Karpas-422 (cell line): ENCODE measurements around the gene ZMYM2. TPM values are rescaled to one million over a fixed set of nuclear protein-coding genes. Genes with fewer than 3 reads are reported as not detected.
A peak's percentile ranks its signal among the peaks of the same experiment; 100 is the strongest.

Experiments
- DNase-seq: peaks from one replicate; pipeline ENCODE4 v3.0.0-alpha.2; 2015
- H2AFZ ChIP-seq: fragments of 200-600 bp; sonication (generic); 2 replicates; pipeline ENCODE4 v1.6.1; 2014; ENCODE audit warnings: antibody characterized with exemption, low read length, mixed read lengths
- H3K27ac ChIP-seq: fragments of 200-600 bp; sonication (generic); 2 replicates; pipeline ENCODE4 v1.5.1; 2014; ENCODE audit warnings: mild to moderate bottlenecking, low read length, moderate library complexity
- H3K27me3 ChIP-seq: fragments of 200-600 bp; sonication (generic); 2 replicates; pipeline ENCODE4 v1.6.1; 2014; ENCODE audit warnings: low read length, mixed read lengths
- H3K36me3 ChIP-seq: fragments of 200-600 bp; sonication (generic); 2 replicates; pipeline ENCODE4 v1.6.1; 2014; ENCODE audit warnings: low read length, mixed read lengths; ENCODE audit not compliant: insufficient read depth
- H3K4me1 ChIP-seq: fragments of 200-600 bp; sonication (generic); 2 replicates; pipeline ENCODE4 v1.6.1; 2014; ENCODE audit warnings: mild to moderate bottlenecking, low read length, mixed read lengths
- H3K4me2 ChIP-seq: fragments of 200-600 bp; sonication (generic); 2 replicates; pipeline ENCODE4 v1.6.1; 2014; ENCODE audit warnings: low read length, low read depth, mild to moderate bottlenecking; ENCODE audit not compliant: poor library complexity, severe bottlenecking
- H3K4me3 ChIP-seq: fragments of 200-600 bp; sonication (generic); 2 replicates; pipeline ENCODE4 v1.5.1; 2014; ENCODE audit warnings: mild to moderate bottlenecking, antibody characterized with exemption, low read length, mixed read lengths
- H3K79me2 ChIP-seq: fragments of 200-600 bp; sonication (generic); 2 replicates; pipeline ENCODE4 v1.6.1; 2014; ENCODE audit warnings: mild to moderate bottlenecking, low read length, mixed read lengths
- H3K9ac ChIP-seq: fragments of 200-600 bp; sonication (generic); 2 replicates; pipeline ENCODE4 v1.6.0; 2014; ENCODE audit warnings: low read length
- H3K9me2 ChIP-seq: fragments of 200-600 bp; sonication (generic), shearing (Covaris generic); replicated peaks from 2 replicates; pipeline ENCODE4 v1.6.0; 2014; ENCODE audit warnings: mild to moderate bottlenecking, low read length, moderate library complexity; ENCODE audit not compliant: insufficient read depth
- H3K9me3 ChIP-seq: fragments of 300-700, 200-600 bp; sonication (generic); 2 replicates; pipeline ENCODE4 v1.6.1; 2014; ENCODE audit warnings: low read length, mixed read lengths
- H4K20me1 ChIP-seq: fragments of 200-600 bp; sonication (generic); 2 replicates; pipeline ENCODE4 v1.6.1; 2014; ENCODE audit warnings: mild to moderate bottlenecking, antibody characterized with exemption, low read length, low read depth; ENCODE audit not compliant: insufficient read depth
- total RNA-seq: library from RNA; depleted of rRNA; stranded (reverse); fragments of >200 nt; shearing (Covaris generic); gene quantifications from 2 replicates; pipeline ENCODE4 v1.2.3, GENCODE V29; 2014; ENCODE audit warnings: low replicate concordance

Gene ZMYM2
- total RNA-seq, 1 experiment from 2014 or later: 148 TPM

DNA sequence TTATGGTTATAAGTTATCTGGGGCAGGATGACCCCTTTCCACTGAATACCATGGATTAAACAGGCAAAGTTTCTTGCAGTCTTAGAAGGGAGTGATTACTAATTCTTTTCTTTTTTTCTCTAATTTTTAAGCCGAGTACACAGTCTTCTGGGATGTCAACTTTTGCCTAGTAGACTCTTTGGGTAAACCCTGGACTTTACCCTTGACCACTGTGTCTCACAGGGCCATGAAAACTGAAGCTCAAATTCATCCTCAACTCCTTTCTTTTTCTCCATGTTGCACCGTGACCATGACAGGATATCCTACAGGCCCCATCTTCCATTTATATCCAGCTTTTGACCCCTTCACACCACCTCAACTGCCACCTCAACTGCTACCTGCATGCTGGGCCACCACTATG is 150.5 kb downstream of the ZMYM2 start:
- Histone ChIP-seq H2AFZ (no peak overlapping the region), H3K4me3 (no peak overlapping the region), H3K36me3 (no peaks in the 10 kb centered on the region), H3K27ac (no peak overlapping the region), H3K27me3 (no peaks in the 10 kb centered on the region), H3K9ac (no peak overlapping the region), H3K4me1 (no peaks in the 10 kb centered on the region), H4K20me1 (no peaks in the 10 kb centered on the region), H3K4me2 (no peak overlapping the region), H3K9me2 (no peaks in the 10 kb centered on the region), H3K79me2 (no peaks in the 10 kb centered on the region), H3K9me3 (no peaks in the 10 kb centered on the region)
- no peak for DNase-seq

- no peak overlapping the region for H3K27ac ChIP-seq
- H3K9me3 ChIP-seq: no peaks in the 10 kb centered on the region
- H3K9me2 ChIP-seq: no peaks in the 10 kb centered on the region
- H4K20me1 ChIP-seq: no peaks in the 10 kb centered on the region
- no peak overlapping the region for H2AFZ ChIP-seq
- H3K4me3 ChIP-seq: no peak overlapping the region
- H3K36me3 ChIP-seq: no peaks in the 10 kb centered on the region
- no peaks in the 10 kb centered on the region for H3K27me3 ChIP-seq
- no peak overlapping the region for H3K4me2 ChIP-seq
- H3K79me2 ChIP-seq: no peaks in the 10 kb centered on the region
- H3K9ac ChIP-seq: no peak overlapping the region
- H3K4me1 ChIP-seq: no peaks in the 10 kb centered on the region
- no peak for DNase-seq
These were observed 155.6 kb downstream of the ZMYM2 start for GRCh38 chr13:20114066-20114610.

GRCh38 chr13:20116213-20116612 is 157.7 kb downstream of the ZMYM2 start:
- Histone ChIP-seq H3K9me3 (no peaks in the 10 kb centered on the region), H3K4me1 (peaks cover 9% of the 10 kb centered on the region), H3K79me2 (no peaks in the 10 kb centered on the region), H3K36me3 (no peaks in the 10 kb centered on the region), H3K9ac (no peak overlapping the region), H3K9me2 (no peaks in the 10 kb centered on the region), H3K4me3 (no peak overlapping the region), H3K4me2 (no peak overlapping the region), H3K27ac (no peak overlapping the region), H3K27me3 (no peaks in the 10 kb centered on the region), H2AFZ (no peak overlapping the region), H4K20me1 (no peaks in the 10 kb centered on the region)
- DNase-seq: peak; percentile 48

GRCh38 chr13:20118268-20119140 is 160.0 kb downstream of the ZMYM2 start:
- Histone ChIP-seq H3K27ac (no peak overlapping the region), H3K4me3 (no peak overlapping the region), H3K4me2 (no peak overlapping the region), H2AFZ (no peak overlapping the region), H3K27me3 (no peaks in the 10 kb centered on the region), H4K20me1 (no peaks in the 10 kb centered on the region), H3K79me2 (no peaks in the 10 kb centered on the region), H3K9ac (no peak overlapping the region), H3K36me3 (no peaks in the 10 kb centered on the region), H3K9me2 (no peaks in the 10 kb centered on the region), H3K4me1 (peaks cover 11% of the 10 kb centered on the region), H3K9me3 (no peaks in the 10 kb centered on the region)
- DNase-seq: no peak

DNA sequence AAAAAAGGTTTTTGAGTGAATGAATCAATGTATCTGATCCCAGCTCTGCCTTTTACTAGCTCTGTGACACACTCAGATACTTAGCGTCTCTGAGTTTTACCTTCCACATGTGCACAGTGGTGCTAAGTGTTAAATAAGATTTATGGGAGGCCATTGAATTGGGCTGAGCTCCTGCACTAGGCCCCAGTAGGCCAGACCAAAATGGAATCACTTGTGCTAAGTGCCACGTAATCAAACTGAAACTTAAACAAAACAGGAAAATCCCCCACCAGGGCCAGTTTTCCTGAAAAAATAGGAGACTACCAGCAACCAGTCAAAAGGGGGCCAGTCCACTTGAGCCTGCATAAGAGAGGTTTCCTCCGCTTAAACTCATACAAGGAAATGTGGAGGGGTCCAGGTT is 161.4 kb downstream of the ZMYM2 start:
- Histone ChIP-seq H3K27me3 (no peaks in the 10 kb centered on the region), H3K36me3 (no peaks in the 10 kb centered on the region), H4K20me1 (no peaks in the 10 kb centered on the region), H3K9me2 (no peaks in the 10 kb centered on the region), H3K9me3 (no peaks in the 10 kb centered on the region), H3K27ac (no peak overlapping the region), H2AFZ (peak overlapping the region; percentile 62; the same call in 1 of the 2 replicates), H3K4me1 (peaks cover 11% of the 10 kb centered on the region), H3K4me2 (peak overlapping the region; percentile 58), H3K4me3 (peak overlapping the region; percentile 62; the same call in 1 of the 2 replicates), H3K79me2 (no peaks in the 10 kb centered on the region), H3K9ac (no peak overlapping the region)
- DNase-seq: no peak

DNA sequence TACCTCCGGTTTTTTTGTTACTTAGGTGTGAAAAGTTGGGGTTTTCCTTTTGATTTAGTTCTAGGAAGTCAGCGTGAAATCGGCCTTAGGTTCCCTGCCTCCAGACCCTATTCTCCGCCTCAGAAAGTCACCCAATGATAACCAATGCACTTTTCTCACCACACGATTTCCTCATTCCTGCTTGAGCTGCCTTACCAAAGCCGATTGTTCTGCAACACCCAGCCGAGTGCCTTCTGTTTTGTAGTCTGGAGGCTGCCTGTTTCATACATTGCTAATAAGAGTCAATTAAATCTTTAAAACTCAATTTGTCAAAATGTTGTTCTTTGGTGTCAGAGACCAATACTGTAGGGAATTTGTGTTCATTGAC is 162.6 kb downstream of the ZMYM2 start:
- H3K4me2 ChIP-seq: peak overlapping the region; percentile 58
- H3K27ac ChIP-seq: no peak overlapping the region
- H2AFZ ChIP-seq: 0 out of 2 replicates have a peak overlapping the region, but pooled peaks have one; percentile 62
- no peaks in the 10 kb centered on the region for H3K27me3 ChIP-seq
- H3K79me2 ChIP-seq: no peaks in the 10 kb centered on the region
- peaks cover 16% of the 10 kb centered on the region for H3K4me1 ChIP-seq
- H3K9me2 ChIP-seq: no peaks in the 10 kb centered on the region
- no peaks in the 10 kb centered on the region for H3K36me3 ChIP-seq
- H3K9ac ChIP-seq: peak overlapping the region; percentile 37
- DNase-seq: no peak
- peak overlapping the region; percentile 62 for H3K4me3 ChIP-seq
- no peaks in the 10 kb centered on the region for H4K20me1 ChIP-seq
- no peaks in the 10 kb centered on the region for H3K9me3 ChIP-seq

- Histone ChIP-seq H2AFZ (no peak overlapping the region), H3K79me2 (no peaks in the 10 kb centered on the region), H3K4me1 (peaks cover 16% of the 10 kb centered on the region), H3K36me3 (no peaks in the 10 kb centered on the region), H3K4me2 (no peak overlapping the region), H3K9me2 (no peaks in the 10 kb centered on the region), H3K9me3 (no peaks in the 10 kb centered on the region), H3K4me3 (no peak overlapping the region), H3K9ac (no peak overlapping the region), H3K27me3 (no peaks in the 10 kb centered on the region), H4K20me1 (no peaks in the 10 kb centered on the region), H3K27ac (no peak overlapping the region)
- DNase-seq: no peak
These were observed 165.8 kb downstream of the ZMYM2 start for GRCh38 chr13:20124303-20124702.

DNA sequence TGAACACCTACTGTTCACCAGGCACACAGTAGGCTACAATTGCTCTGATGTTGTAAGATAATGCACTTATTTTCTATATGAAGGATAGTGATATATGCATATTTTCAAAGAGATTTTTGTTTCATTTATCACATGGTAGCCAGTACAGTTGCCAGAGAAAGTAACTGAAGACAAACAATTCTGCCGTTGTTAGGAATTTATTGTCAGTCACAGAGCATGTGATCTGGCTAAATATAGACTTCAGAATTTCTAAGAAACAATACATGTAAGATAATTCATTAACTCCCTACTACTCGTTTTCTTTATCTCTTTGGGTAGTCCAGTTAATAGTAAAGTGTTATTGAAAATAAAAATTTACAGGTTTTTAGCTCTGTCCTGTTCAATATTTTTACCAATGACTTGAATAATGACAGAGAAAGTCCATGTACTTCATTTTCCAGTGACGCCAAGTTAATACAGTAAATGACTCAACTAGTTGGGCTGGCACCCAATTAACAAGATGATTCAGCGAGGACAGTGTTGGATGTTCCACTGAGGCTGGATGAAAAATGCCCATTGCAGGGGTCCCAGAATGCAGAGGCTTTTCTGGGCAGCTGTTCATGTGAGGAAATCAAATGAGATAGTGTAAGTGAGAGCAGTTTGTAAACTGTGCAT is 166.7 kb downstream of the ZMYM2 start:
- H4K20me1 ChIP-seq: no peaks in the 10 kb centered on the region
- no peaks in the 10 kb centered on the region for H3K27me3 ChIP-seq
- H3K27ac ChIP-seq: no peak overlapping the region
- no peak overlapping the region for H3K9ac ChIP-seq
- H3K4me1 ChIP-seq: peaks cover 12% of the 10 kb centered on the region
- H3K4me3 ChIP-seq: no peak overlapping the region
- no peaks in the 10 kb centered on the region for H3K9me2 ChIP-seq
- no peaks in the 10 kb centered on the region for H3K79me2 ChIP-seq
- no peaks in the 10 kb centered on the region for H3K36me3 ChIP-seq
- H3K4me2 ChIP-seq: no peak overlapping the region
- no peak for DNase-seq
- no peak overlapping the region for H2AFZ ChIP-seq
- H3K9me3 ChIP-seq: no peaks in the 10 kb centered on the region
